ENCODE data around the gene LAIR1. TPM values are rescaled to one million over a fixed set of nuclear protein-coding genes. Genes with fewer than 3 reads are reported as not detected.

The LAIR1 gene
- polyA plus RNA-seq, 5 donors = 5.7 to 11.6 (median 6.7) TPM

- no peak for DNase-seq
These were observed 44.6 kb downstream of the LAIR1 start for GRCh38 chr19:54319892-54320670.

GRCh38 chr19:54319049-54319448 is 45.7 kb downstream of the LAIR1 start:
- no peak for DNase-seq

- DNase-seq = no peak
These were observed 46.8 kb downstream of the LAIR1 start for GRCh38 chr19:54317965-54318240.

GRCh38 chr19:54317108-54317964 is 47.4 kb downstream of the LAIR1 start:
- DNase-seq = no peak

GRCh38 chr19:54316746-54317107 is 48.0 kb downstream of the LAIR1 start:
- no peak for DNase-seq

- no peak for DNase-seq
These were observed 48.8 kb downstream of the LAIR1 start for GRCh38 chr19:54315956-54316355.

- DNase-seq = no peak
These were observed 52.0 kb downstream of the LAIR1 start, which contains the start of gene LILRA5 for GRCh38 chr19:54312436-54313377. Gene LILRA5, minus strand, starts transcription at chr19:54313166. Its CDS starts 147 bp downstream, at chr19:54313019.

GRCh38 chr19:54312011-54312410 is 52.7 kb downstream of the LAIR1 start:
- no peak for DNase-seq

GRCh38 chr19:54311486-54311885 is 53.2 kb downstream of the LAIR1 start:
- DNase-seq = no peak

GRCh38 chr19:54310543-54310942 is 54.2 kb downstream of the LAIR1 start:
- DNase-seq = no peak

GRCh38 chr19:54309811-54310210 is 54.9 kb downstream of the LAIR1 start:
- DNase-seq = no peak

GRCh38 chr19:54307389-54308020 is 57.2 kb downstream of the LAIR1 start:
- no peak for DNase-seq

GRCh38 chr19:54305141-54305540 is 59.6 kb downstream of the LAIR1 start:
- no peak for DNase-seq

GRCh38 chr19:54302257-54302656 is 62.5 kb downstream of the LAIR1 start:
- DNase-seq = no peak

Other genes with a start within 250 kb of the LAIR1 start
- gene TFPT, start 249.3 kb downstream of the LAIR1 start, polyA plus RNA-seq (ENCODE audit: insufficient read depth in 1 of 5, insufficient read length in 5 of 5, low replicate concordance in 1 of 5) = 10 to 100 TPM; 13.1 to 25.5 (median 18.1) TPM
- gene PRPF31, start 249.2 kb downstream of the LAIR1 start, polyA plus RNA-seq (ENCODE audit: insufficient read depth in 1 of 5, insufficient read length in 5 of 5, low replicate concordance in 1 of 5) = 10 to 100 TPM; 50.3 to 71.0 (median 60.2) TPM
- 10 to 100 TPM; 54.3 to 69.4 (median 59.5) TPM for gene CNOT3, start 227.2 kb downstream of the LAIR1 start, polyA plus RNA-seq (ENCODE audit: insufficient read depth in 1 of 5, insufficient read length in 5 of 5, low replicate concordance in 1 of 5)
- 10 to 100 TPM in 1 of 5 donors, 1 to 10 TPM in 4; 6.5 to 12.3 (median 7.9) TPM for gene LENG1, start 205.2 kb downstream of the LAIR1 start, polyA plus RNA-seq (ENCODE audit: insufficient read depth in 1 of 5, insufficient read length in 5 of 5, low replicate concordance in 1 of 5)
- gene TMC4, start 191.8 kb downstream of the LAIR1 start, polyA plus RNA-seq (ENCODE audit: insufficient read depth in 1 of 5, insufficient read length in 5 of 5, low replicate concordance in 1 of 5) = 10 to 100 TPM; 21.9 to 42.8 (median 32.1) TPM
- 10 to 100 TPM; 44.0 to 69.4 (median 54.5) TPM for gene MBOAT7, start 175.4 kb downstream of the LAIR1 start, polyA plus RNA-seq (ENCODE audit: insufficient read depth in 1 of 5, insufficient read length in 5 of 5, low replicate concordance in 1 of 5)
- gene TSEN34, start 173.6 kb downstream of the LAIR1 start, polyA plus RNA-seq (ENCODE audit: insufficient read depth in 1 of 5, insufficient read length in 5 of 5, low replicate concordance in 1 of 5) = 10 to 100 TPM; 35.0 to 66.7 (median 44.3) TPM
- 1,000 to 10,000 TPM; 1,645 to 2,801 (median 2,081) TPM for gene RPS9, start 164.1 kb downstream of the LAIR1 start, polyA plus RNA-seq (ENCODE audit: insufficient read depth in 1 of 5, insufficient read length in 5 of 5, low replicate concordance in 1 of 5)
- 1 to 10 TPM; 1.4 to 2.9 (median 2.3) TPM for gene LILRB3, start 141.9 kb downstream of the LAIR1 start, polyA plus RNA-seq (ENCODE audit: insufficient read depth in 1 of 5, insufficient read length in 5 of 5, low replicate concordance in 1 of 5)
- gene LILRA6, start 122.1 kb downstream of the LAIR1 start, polyA plus RNA-seq (ENCODE audit: insufficient read depth in 1 of 5, insufficient read length in 5 of 5, low replicate concordance in 1 of 5) = 1 to 10 TPM in 1 of 5 donors, under 1 TPM in 4; 0.56 to 1.5 (median 0.73) TPM
- 1 to 10 TPM; 3.9 to 5.0 (median 4.8) TPM for gene LILRB5, start 107.7 kb downstream of the LAIR1 start, polyA plus RNA-seq (ENCODE audit: insufficient read depth in 1 of 5, insufficient read length in 5 of 5, low replicate concordance in 1 of 5)
- 1 to 10 TPM; 1.5 to 3.3 (median 1.7) TPM for gene LILRB2, start 83.8 kb downstream of the LAIR1 start, polyA plus RNA-seq (ENCODE audit: insufficient read depth in 1 of 5, insufficient read length in 5 of 5, low replicate concordance in 1 of 5)
- gene LILRA5, start 51.8 kb downstream of the LAIR1 start, polyA plus RNA-seq (ENCODE audit: insufficient read depth in 1 of 5, insufficient read length in 5 of 5, low replicate concordance in 1 of 5) = under 1 TPM; 0.28 to 0.81 (median 0.55) TPM
- under 1 TPM in 2 of 5 donors, not detected in 3; 0.13 to 0.26 TPM for gene LILRA4, start 25.8 kb downstream of the LAIR1 start, polyA plus RNA-seq (ENCODE audit: insufficient read depth in 1 of 5, insufficient read length in 5 of 5, low replicate concordance in 1 of 5)
- gene TTYH1, start 50.5 kb upstream of the LAIR1 start, polyA plus RNA-seq (ENCODE audit: insufficient read depth in 1 of 5, insufficient read length in 5 of 5, low replicate concordance in 1 of 5) = 10 to 100 TPM in 1 of 5 donors, 1 to 10 TPM in 4; 2.9 to 11.7 (median 4.0) TPM
- 100 to 1,000 TPM; 109 to 225 (median 164) TPM for gene LENG8, start 84.3 kb upstream of the LAIR1 start, polyA plus RNA-seq (ENCODE audit: insufficient read depth in 1 of 5, insufficient read length in 5 of 5, low replicate concordance in 1 of 5)
- gene LENG9, start 98.8 kb upstream of the LAIR1 start, polyA plus RNA-seq (ENCODE audit: insufficient read depth in 1 of 5, insufficient read length in 5 of 5, low replicate concordance in 1 of 5) = 1 to 10 TPM; 2.9 to 7.7 (median 3.4) TPM
- gene CDC42EP5, start 108.4 kb upstream of the LAIR1 start, polyA plus RNA-seq (ENCODE audit: insufficient read depth in 1 of 5, insufficient read length in 5 of 5, low replicate concordance in 1 of 5) = 10 to 100 TPM; 25.8 to 76.8 (median 34.3) TPM
- gene LAIR2, start 137.9 kb upstream of the LAIR1 start, polyA plus RNA-seq (ENCODE audit: insufficient read depth in 1 of 5, insufficient read length in 5 of 5, low replicate concordance in 1 of 5) = 1 to 10 TPM in 1 of 5 donors, under 1 TPM in 1, not detected in 3; 0.38 to 1.6 TPM
- 1 to 10 TPM in 2 of 5 donors, under 1 TPM in 3; 0.76 to 1.7 (median 0.96) TPM for gene LILRA2, start 208.9 kb upstream of the LAIR1 start, polyA plus RNA-seq (ENCODE audit: insufficient read depth in 1 of 5, insufficient read length in 5 of 5, low replicate concordance in 1 of 5)
- gene LILRA1, start 228.7 kb upstream of the LAIR1 start, polyA plus RNA-seq (ENCODE audit: insufficient read depth in 1 of 5, insufficient read length in 5 of 5, low replicate concordance in 1 of 5) = under 1 TPM; 0.22 to 0.54 (median 0.41) TPM